ENCODE results near the gene IER3.

DNA sequence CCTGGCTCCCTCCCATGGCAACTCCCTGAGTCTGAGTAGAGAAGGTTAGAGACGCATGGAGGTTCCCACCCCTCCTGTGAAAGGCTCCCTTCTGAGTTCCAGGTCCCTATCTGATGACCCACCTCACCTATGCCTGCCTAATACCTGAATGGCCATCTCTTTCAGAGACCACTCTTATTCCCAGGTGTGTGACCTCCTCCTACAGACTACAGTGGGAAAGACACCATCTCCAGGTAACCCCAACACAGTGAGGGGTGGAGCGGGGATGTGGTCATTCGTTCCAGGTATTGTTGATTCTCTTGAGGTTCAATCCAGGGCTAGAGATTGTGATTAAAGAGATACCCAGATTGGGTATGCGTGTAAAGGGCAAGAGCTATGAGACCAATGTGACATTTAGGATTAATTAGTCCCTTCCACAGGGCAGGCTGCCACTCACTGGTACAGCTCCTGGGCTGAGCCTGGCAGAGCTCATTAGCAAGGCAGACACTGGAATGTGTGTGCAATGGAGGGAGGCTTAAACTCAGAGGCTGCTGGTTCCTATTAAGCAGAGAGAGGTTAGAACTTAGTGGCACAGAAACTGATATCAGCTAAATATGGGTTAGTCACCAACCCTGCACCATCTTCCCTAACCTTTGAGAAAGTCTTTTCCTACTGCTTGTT, 46.5 kb upstream of the IER3 start:
- TF ChIP-seq POLR2A (IDR thresholded peaks at IDR 0.05): no peak
- TF ChIP-seq, protein P1, sequence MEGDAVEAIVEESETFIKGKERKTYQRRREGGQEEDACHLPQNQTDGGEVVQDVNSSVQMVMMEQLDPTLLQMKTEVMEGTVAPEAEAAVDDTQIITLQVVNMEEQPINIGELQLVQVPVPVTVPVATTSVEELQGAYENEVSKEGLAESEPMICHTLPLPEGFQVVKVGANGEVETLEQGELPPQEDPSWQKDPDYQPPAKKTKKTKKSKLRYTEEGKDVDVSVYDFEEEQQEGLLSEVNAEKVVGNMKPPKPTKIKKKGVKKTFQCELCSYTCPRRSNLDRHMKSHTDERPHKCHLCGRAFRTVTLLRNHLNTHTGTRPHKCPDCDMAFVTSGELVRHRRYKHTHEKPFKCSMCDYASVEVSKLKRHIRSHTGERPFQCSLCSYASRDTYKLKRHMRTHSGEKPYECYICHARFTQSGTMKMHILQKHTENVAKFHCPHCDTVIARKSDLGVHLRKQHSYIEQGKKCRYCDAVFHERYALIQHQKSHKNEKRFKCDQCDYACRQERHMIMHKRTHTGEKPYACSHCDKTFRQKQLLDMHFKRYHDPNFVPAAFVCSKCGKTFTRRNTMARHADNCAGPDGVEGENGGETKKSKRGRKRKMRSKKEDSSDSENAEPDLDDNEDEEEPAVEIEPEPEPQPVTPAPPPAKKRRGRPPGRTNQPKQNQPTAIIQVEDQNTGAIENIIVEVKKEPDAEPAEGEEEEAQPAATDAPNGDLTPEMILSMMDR (IDR thresholded peaks at IDR 0.05 in 8 of 11, conservative IDR thresholded peaks at IDR 0.05 in 3 of 11): no peak

Data from spleen (tissue), 7 donors.